HCT116 (cell line): ENCODE data around the gene DMKN.

Source experiments
- ATF3 ChIP-seq: IDR thresholded peaks from 2 replicates; pipeline ENCODE4 v1.6.1; 2012
- CTCF ChIP-seq, 3 experiments: fragments of 200-600 bp in 1 of 3; sonication (generic) in 1 of 3; IDR thresholded peaks in 2 of 3; conservative IDR thresholded peaks in 1 of 3; 2 replicates each; pipeline ENCODE4 v1.5.1; 2012 to 2017; ENCODE audit warnings: low read depth in 2 of 3, low read length in 2 of 3, antibody characterized with exemption in 1 of 3, borderline replicate concordance in 1 of 3, control low read depth in 1 of 3, mild to moderate bottlenecking in 1 of 3, mixed read lengths in 1 of 3, mixed run types in 1 of 3, moderate library complexity in 1 of 3; ENCODE audit not compliant: insufficient read depth in 1 of 3
- EZH2 ChIP-seq: fragments of 200-600 bp; sonication (generic); IDR thresholded peaks from 2 replicates; pipeline ENCODE4 v1.6.1; 2017; ENCODE audit warnings: antibody characterized with exemption, mixed run types
- JUND ChIP-seq: IDR thresholded peaks from 2 replicates; pipeline ENCODE4 v1.6.1; 2012
- POLR2A ChIP-seq: IDR thresholded peaks from 2 replicates; pipeline ENCODE4 v1.7.0; 2011; ENCODE audit warnings: borderline replicate concordance; ENCODE audit not compliant: insufficient read depth, insufficient read length; ENCODE audit errors: extremely low read depth
- POLR2AphosphoS5 ChIP-seq: IDR thresholded peaks from 2 replicates; pipeline ENCODE4 v1.6.1; 2011; ENCODE audit warnings: mild to moderate bottlenecking, low read depth, low read length, moderate library complexity
- RAD21 ChIP-seq: IDR thresholded peaks from 2 replicates; pipeline ENCODE4 v1.6.1; 2012; ENCODE audit warnings: low read depth, mild to moderate bottlenecking
- SIN3A ChIP-seq: IDR thresholded peaks from 2 replicates; pipeline ENCODE4 v1.6.1; 2012; ENCODE audit warnings: low read depth
- TCF7L2 ChIP-seq: IDR thresholded peaks from 2 replicates; pipeline ENCODE4 v1.7.0; 2011; ENCODE audit warnings: borderline replicate concordance, inconsistent platforms; ENCODE audit not compliant: insufficient read depth, insufficient read length; ENCODE audit errors: extremely low read depth
- YY1 ChIP-seq: IDR thresholded peaks from 2 replicates; pipeline ENCODE4 v1.6.1; 2011; ENCODE audit warnings: low read length, low read depth, moderate library complexity, mild to moderate bottlenecking; ENCODE audit not compliant: insufficient replicate concordance; ENCODE audit errors: extremely low read depth
- ZNF274 ChIP-seq: fragments of 200-500 bp; sonication (Bioruptor generic); IDR thresholded peaks from 2 replicates; pipeline ENCODE4 v1.6.1; 2014; ENCODE audit warnings: mild to moderate bottlenecking, low read depth, low read length, inconsistent platforms
- TF ChIP-seq, protein P1 (sequence below): IDR thresholded peaks from 2 replicates; pipeline ENCODE4 v1.6.1; 2012; ENCODE audit warnings: low read depth
- TF ChIP-seq, protein P2 (sequence below): IDR thresholded peaks from 2 replicates; pipeline ENCODE4 v1.6.1; 2012

GRCh38 chr19:35517342-35517741 lies 3.9 kb upstream of the DMKN start:
- TF ChIP-seq CTCF (IDR thresholded peaks at IDR 0.05 in 2 of 3, conservative IDR thresholded peaks at IDR 0.05 in 1 of 3; ENCODE audit: borderline replicate concordance in 1 of 3, insufficient read depth in 1 of 3, low read depth in 2 of 3, low read length in 2 of 3) (no peak), YY1 (no peak), EZH2 (no peak), JUND (no peak), POLR2AphosphoS5 (no peak), ATF3 (no peak), RAD21 (no peak), TCF7L2 (no peak), POLR2A (no peak), ZNF274 (no peak), SIN3A (no peak)
- TF ChIP-seq, protein P1, sequence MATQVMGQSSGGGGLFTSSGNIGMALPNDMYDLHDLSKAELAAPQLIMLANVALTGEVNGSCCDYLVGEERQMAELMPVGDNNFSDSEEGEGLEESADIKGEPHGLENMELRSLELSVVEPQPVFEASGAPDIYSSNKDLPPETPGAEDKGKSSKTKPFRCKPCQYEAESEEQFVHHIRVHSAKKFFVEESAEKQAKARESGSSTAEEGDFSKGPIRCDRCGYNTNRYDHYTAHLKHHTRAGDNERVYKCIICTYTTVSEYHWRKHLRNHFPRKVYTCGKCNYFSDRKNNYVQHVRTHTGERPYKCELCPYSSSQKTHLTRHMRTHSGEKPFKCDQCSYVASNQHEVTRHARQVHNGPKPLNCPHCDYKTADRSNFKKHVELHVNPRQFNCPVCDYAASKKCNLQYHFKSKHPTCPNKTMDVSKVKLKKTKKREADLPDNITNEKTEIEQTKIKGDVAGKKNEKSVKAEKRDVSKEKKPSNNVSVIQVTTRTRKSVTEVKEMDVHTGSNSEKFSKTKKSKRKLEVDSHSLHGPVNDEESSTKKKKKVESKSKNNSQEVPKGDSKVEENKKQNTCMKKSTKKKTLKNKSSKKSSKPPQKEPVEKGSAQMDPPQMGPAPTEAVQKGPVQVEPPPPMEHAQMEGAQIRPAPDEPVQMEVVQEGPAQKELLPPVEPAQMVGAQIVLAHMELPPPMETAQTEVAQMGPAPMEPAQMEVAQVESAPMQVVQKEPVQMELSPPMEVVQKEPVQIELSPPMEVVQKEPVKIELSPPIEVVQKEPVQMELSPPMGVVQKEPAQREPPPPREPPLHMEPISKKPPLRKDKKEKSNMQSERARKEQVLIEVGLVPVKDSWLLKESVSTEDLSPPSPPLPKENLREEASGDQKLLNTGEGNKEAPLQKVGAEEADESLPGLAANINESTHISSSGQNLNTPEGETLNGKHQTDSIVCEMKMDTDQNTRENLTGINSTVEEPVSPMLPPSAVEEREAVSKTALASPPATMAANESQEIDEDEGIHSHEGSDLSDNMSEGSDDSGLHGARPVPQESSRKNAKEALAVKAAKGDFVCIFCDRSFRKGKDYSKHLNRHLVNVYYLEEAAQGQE, result no peak
- TF ChIP-seq, protein P2, sequence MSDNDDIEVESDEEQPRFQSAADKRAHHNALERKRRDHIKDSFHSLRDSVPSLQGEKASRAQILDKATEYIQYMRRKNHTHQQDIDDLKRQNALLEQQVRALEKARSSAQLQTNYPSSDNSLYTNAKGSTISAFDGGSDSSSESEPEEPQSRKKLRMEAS, result no peak
